GM21390 (cell line): ENCODE data around the gene SH2D3C.

Experiments
- ATAC-seq: cut with Tn5 transposase; IDR thresholded peaks from one replicate; pipeline ENCODE4 v1.9.1; 2021; ENCODE audit not compliant: unreplicated experiment

SH2D3C gene

GRCh38 chr9:127808347-127809001 is 30.0 kb upstream of the SH2D3C start:
- no peak for ATAC-seq

DNA sequence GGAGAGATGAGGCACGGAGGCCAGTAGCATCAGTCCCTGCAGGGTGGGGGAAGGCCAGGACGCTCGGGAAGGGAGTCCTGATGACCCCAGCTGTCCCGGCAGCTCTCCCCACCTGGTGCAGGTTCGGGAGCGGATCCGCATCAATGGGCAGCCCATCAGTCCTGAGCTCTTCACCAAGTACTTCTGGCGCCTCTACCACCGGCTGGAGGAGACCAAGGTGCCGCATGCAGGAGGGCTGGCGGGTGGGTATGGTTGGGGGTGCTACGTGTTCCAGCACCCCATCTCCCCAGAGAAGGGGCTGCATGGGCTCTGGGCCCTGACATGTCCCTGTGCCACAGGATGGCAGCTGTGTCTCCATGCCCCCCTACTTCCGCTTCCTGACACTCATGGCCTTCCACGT is 28.4 kb upstream of the SH2D3C start:
- ATAC-seq, result no peak

DNA sequence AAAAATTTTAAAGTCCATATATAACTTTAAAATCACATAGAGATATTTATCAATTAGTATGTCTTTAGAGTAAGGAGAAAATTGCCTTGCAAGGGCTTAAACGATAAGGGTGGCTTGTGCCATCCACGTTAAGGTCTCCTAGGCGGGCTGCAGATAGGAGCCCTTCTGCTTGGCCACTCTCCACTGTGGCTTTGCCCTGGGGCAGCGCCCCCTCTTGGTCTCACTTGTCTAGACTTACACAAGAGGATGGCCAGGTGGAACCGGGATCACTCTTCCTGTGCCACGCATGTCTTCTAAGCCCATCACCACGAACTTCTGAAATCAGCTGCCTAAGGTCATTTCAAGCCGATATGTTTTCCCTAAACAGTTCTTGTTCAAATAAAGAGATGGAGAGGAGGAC is 27.2 kb upstream of the SH2D3C start:
- no peak for ATAC-seq

- no peak for ATAC-seq
Observed at GRCh38 chr9:127803507-127804352, 25.3 kb upstream of the SH2D3C start.

- peak; percentile 75 for ATAC-seq
Observed at GRCh38 chr9:127802576-127803443, 24.3 kb upstream of the SH2D3C start, which contains the start of gene FPGS. Gene FPGS (plus strand): TSS chr9:127802882. CDS start chr9:127802925, 43 bp downstream.

DNA sequence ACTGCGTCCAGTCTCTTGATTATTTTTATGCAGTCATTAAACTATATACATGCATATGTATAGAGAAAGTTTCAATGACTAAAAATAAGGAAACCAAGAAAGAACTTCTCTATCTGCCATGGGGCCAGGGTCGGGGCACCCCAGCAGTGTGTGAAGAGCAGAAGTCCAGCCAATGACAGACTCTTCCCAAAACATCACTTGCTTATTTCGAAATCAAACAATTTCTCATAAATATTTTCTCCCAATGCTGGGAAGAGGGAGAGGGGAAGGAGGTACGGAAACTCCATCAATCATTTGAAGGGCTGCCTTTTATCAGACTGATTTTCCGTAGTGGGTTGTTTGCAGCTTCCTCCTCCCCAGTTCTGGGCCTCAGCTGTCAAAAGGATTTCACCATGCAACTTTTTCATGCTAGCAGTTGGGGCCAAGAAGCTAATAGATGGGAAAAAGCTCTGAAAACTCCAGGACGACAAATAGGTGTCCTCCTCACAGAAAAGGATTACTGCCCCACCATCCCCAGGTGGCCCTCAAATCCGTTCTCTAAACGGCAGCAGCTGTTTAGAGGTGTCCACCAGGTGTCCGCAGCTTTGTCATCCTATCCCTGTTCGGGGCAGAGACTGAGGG is 23.6 kb upstream of the SH2D3C start:
- ATAC-seq, result peak; percentile 15

DNA sequence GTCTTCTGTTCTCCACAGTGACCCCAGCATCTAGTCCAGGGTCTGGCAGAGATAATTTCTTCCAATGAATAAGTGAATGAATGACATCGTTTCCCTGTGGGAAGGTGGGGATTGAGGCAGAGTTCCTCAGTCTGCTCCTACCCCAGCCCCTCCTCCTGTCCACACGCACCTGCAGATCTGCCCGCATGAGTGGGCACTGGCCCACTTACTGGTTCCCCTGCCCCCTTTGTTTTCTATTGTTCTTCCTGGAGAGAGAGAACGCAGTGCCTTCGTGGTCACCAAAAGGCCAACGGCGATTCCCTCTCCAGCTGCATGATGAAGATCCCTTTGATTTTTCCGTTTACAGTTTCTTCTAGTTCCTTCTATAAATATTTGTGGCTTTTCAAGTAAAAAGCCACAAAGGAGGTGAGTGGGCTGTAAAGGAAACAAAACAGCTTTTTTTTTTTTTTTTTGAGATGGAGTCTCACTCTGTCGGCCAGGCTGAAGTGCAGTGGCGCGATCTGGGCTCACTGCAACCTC is 18.4 kb upstream of the SH2D3C start:
- ATAC-seq, result no peak

DNA sequence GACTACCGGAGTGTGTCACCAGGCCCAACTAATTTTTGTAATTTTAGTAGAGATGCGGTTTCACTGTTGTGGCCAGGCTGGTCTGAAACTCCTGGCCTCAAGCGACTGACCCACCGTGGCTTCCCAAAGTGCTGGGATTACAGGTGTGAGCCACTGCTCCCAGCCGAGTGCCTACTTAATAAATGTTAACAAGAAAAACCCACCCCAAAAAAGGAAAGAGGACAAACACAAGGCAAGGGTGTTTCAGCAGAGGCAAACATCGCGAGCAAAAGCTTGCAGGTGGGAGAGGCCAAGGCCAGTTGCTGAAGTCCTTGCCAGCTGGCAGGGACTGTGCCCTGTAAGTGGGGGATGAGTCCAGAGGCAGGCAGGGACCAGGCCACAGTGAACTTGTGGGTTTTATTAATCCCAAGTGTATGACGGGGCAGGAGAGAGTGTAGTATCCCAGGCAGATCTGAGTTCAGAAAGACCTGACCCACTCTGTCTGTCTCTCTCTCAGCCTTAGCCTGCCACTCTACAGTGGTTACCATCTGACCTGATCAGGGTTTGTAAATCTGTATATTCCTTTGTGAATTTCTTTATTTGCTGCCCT is 17.9 kb upstream of the SH2D3C start:
- no peak for ATAC-seq

GRCh38 chr9:127794001-127794791 is 15.7 kb upstream of the SH2D3C start:
- ATAC-seq, result no peak

- ATAC-seq, result no peak
Observed at GRCh38 chr9:127793093-127793708, 14.7 kb upstream of the SH2D3C start.

DNA sequence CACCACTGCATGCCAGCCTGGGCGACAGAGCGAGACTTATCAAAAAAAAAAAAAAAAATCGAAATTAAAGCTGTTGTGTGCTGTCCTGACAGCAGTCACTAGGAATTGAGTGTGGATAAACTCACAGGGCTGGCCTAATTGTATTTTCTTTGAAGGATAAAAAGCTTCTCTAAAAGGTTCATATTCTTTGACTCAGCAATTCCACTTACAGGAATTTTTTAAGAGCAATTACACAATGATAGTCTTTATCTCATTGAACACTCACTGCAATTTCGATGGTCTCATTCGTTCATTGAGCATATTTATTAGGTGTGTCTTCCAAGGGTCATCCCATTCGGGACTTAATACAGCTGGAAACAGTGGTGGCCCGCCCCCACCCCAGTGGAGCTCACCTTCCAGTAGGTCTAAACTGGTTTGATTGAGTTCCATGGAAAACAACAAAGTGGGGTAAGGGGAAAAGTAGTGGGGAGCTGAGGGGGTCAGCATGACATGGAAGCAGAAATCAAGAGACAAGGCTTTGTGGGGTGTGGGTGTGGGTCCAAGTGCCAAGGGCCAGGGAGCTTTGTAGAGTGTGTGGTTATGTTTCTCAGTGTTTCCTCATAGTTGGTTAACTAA is 14.1 kb upstream of the SH2D3C start:
- ATAC-seq, result no peak

DNA sequence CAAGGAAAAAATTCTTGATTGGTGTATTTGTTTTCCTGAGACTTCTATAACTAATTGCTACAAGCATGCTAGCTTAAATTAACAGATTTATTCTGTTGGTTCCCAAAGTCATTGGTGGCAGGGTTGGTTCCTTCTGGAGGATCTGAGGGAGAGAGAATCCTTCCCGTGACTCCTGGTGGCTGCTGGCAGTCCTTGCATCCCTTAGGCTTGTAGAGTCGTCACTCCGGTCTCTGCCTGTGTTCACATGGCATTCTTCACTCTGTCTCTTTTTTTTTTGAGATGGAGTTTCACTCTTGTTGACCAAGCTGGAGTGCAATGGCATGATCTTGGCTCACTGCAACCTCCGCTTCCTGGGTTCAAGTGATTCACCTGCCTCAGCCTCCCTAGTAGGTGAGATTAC is 12.6 kb upstream of the SH2D3C start:
- ATAC-seq, result no peak

GRCh38 chr9:127790094-127790855 is 11.8 kb upstream of the SH2D3C start:
- ATAC-seq, result no peak

- no peak for ATAC-seq
Observed at GRCh38 chr9:127789179-127789578, 10.7 kb upstream of the SH2D3C start.

GRCh38 chr9:127788337-127789011 is 10.0 kb upstream of the SH2D3C start:
- ATAC-seq, result no peak

GRCh38 chr9:127786773-127787104 is 8.3 kb upstream of the SH2D3C start:
- ATAC-seq, result no peak

- ATAC-seq, result peak; percentile 66
Observed at GRCh38 chr9:127785933-127786772, 7.7 kb upstream of the SH2D3C start, which contains the start of gene CDK9. Gene CDK9 (plus strand): TSS chr9:127786034. CDS start chr9:127786149, 115 bp downstream.
